Activated CD4-positive, alpha-beta T cell treated with anti-CD3 and anti-CD28 coated beads, Interleukin-2, amount 10 ng/mL, durations not matched to agents 24 days and 14 days (primary cell): ENCODE results near the gene BTN1A1. TPM values are rescaled to one million over a fixed set of nuclear protein-coding genes. Genes with fewer than 3 reads are reported as not detected.
"Not testable (repeated sequence)": the region's sequence is repeated elsewhere in the genome, so short reads cannot be mapped to it uniquely, and the experiment has no call there.

Source experiments
- DNase-seq: peaks from one replicate; pipeline ENCODE4 v3.0.0; 2022
- H3K27ac Mint-ChIP-seq: one replicate; pipeline ENCODE4 v1.8.0; 2022; ENCODE audit warnings: mild to moderate bottlenecking, mixed read lengths
- H3K27me3 Mint-ChIP-seq: one replicate; pipeline ENCODE4 v1.8.0; 2022; ENCODE audit warnings: mixed read lengths
- H3K36me3 Mint-ChIP-seq: one replicate; pipeline ENCODE4 v1.8.0; 2022; ENCODE audit warnings: low read depth, mild to moderate bottlenecking, mixed read lengths
- H3K4me1 Mint-ChIP-seq: one replicate; pipeline ENCODE4 v1.8.0; 2021; ENCODE audit warnings: mixed read lengths
- H3K4me3 Mint-ChIP-seq: one replicate; pipeline ENCODE4 v1.8.0; 2022; ENCODE audit warnings: mild to moderate bottlenecking, moderate library complexity, mixed read lengths
- H3K9me3 Mint-ChIP-seq: one replicate; pipeline ENCODE4 v1.8.0; 2021; ENCODE audit warnings: mixed read lengths
- intact Hi-C: fragments of 100-400 bp; cut with micrococcal nuclease; formaldehyde crosslinking; loops from one replicate; pipeline ENCODE4 v1.15.1; 2023
- total RNA-seq: library from RNA; stranded (reverse); gene quantifications from 2 replicates; pipeline ENCODE4 v1.2.3, GENCODE V29; 2022

BTN1A1 gene
- total RNA-seq, 1 donor from 2014 or later, result 0.07 TPM

DNA sequence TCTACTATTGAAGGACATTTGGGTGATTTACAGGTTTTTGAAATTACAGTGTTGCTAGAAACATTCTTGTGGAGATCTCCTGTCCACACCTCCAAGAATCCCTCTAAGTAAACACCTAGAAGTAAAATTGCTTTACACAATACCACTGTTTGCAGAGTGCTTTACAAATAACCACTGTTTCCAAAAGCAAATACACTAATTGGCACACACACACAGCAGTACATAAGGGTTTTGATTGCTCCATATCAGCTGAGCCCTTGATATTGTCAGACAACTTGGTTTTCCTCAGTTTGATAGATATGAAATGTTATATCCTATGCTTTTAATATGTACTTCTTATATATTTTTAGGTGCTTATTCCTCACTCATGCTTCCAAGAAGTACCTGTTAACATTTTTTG is 44.4 kb downstream of the BTN1A1 start:
- Mint-ChIP-seq H3K27me3 (no peaks in the 10 kb centered on the region), H3K9me3 (no peaks in the 10 kb centered on the region), H3K4me1 (peaks cover 32% of the 10 kb centered on the region), H3K4me3 (no peak overlapping the region), H3K27ac (no peak overlapping the region), H3K36me3 (peaks cover 52% of the 10 kb centered on the region)
- intact Hi-C loops, result no loop called here
- DNase-seq, result no peak

DNA sequence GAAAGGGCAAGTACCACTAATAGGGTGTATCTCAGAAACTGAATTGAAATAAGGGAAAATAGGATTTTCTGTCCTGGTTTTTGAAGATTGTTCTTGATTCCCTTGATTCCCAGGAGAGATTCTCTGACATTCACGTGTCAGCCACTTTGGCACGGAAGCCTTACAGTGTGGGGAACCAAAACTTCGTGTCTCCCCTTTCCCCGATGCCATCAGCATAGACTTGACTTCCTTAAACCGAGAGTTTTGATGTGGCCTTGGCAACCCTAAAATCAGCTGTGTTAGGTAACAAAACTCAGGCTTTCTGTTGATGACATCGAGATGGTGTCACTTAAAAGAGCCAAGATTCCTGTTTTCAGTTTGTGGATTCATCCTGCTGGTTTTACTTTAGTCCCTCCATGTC is 45.5 kb downstream of the BTN1A1 start:
- peaks cover 45% of the 10 kb centered on the region for H3K36me3 Mint-ChIP-seq
- H3K9me3 Mint-ChIP-seq, result no peaks in the 10 kb centered on the region
- intact Hi-C loops, result no loop called here
- H3K27me3 Mint-ChIP-seq, result no peaks in the 10 kb centered on the region
- H3K4me1 Mint-ChIP-seq, result peaks cover 33% of the 10 kb centered on the region
- no peak overlapping the region for H3K27ac Mint-ChIP-seq
- H3K4me3 Mint-ChIP-seq, result no peak overlapping the region
- DNase-seq, result no peak

DNA sequence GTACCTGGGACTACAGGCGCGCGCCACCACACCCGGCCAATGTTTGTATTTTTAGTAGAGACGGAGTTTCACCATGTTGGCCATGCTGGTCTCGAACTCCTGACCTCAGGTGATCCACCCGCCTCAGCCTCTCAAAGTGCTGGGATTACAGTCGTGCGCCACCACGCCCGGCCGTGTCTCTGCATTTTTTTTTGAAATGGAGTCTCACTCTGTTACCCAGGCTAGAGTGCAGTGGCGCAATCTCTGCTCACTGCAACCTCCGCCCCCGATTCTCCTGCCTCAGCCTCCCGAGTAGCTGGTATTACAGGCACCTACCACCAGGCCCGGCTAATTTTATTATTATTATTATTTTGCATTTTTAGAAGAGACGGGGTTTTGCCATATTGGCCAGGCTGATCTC is 47.3 kb downstream of the BTN1A1 start:
- H3K27ac Mint-ChIP-seq, H3K27me3 Mint-ChIP-seq, intact Hi-C loops, H3K9me3 Mint-ChIP-seq, DNase-seq, H3K4me3 Mint-ChIP-seq: not testable (repeated sequence)
- Mint-ChIP-seq H3K4me1 (peaks cover 25% of the 10 kb centered on the region), H3K36me3 (peaks cover 34% of the 10 kb centered on the region)

DNA sequence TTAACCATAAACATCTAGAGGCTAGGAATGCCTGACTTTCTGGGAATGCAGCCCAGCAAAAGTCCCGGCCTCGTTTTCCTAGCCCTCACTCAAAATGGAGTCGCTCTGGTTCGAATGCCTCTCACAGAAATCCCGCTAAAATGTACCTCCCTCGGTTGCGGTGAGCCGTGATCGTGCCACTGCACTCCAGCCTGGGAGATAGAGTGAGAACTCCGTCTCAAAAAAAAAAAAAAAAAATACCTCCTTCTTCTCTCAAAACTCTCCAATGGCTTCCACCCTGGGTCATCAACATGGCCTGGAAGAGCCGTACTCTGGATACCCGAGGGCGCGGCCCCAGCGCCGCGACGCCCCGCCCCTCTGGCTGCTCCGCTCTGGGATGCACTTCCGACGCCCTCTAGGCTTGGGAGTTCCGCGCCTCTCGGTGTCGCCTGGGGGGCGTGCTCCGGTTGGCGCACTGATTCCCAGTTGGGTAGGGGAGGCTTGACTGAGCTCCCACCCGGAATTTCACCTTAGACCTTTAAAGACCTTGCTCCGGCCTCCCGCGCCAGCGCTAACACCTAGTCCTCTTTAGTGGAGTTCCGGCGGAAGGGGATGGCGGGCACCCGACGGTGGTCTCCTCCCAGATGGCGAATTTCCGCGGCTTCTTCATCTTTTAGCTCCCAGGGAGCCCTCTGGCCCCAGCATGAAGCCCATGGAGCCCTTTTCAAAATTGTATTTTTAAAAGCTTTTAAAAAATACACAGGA is 50.3 kb downstream of the BTN1A1 start:
- peaks cover 16% of the 10 kb centered on the region for H3K4me1 Mint-ChIP-seq
- H3K9me3 Mint-ChIP-seq, result no peaks in the 10 kb centered on the region
- peak overlapping the region; percentile 93 for H3K4me3 Mint-ChIP-seq
- intact Hi-C loops, result loop anchor here (5.0 kb wide), 2 partner anchors 508 to 927 kb away; a partner anchor contains a TSS
- peak; percentile 84 for DNase-seq
- peaks cover 16% of the 10 kb centered on the region for H3K36me3 Mint-ChIP-seq
- H3K27me3 Mint-ChIP-seq, result no peaks in the 10 kb centered on the region
- peak overlapping the region; percentile 82 for H3K27ac Mint-ChIP-seq

DNA sequence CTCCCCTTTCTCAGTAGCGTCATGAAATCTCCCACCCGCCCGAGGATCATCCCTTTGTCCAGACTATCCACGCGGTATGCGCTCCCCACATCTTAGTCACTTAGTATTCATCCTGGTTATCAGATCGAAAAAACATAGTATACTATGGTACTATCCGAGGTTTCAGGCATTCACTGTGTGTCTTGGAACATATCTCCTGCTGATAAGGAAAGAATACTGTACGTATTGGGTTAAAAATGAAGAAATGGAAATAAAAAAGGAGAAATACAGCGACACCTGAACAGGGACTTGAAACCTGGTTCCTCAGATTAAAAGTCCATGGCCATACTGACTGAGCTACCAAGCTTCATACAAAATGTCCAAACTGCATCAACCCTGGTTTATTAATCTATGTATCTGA is 52.1 kb downstream of the BTN1A1 start:
- no peaks in the 10 kb centered on the region for H3K27me3 Mint-ChIP-seq
- H3K4me1 Mint-ChIP-seq, result peaks cover 19% of the 10 kb centered on the region
- DNase-seq, result no peak
- no peaks in the 10 kb centered on the region for H3K36me3 Mint-ChIP-seq
- H3K27ac Mint-ChIP-seq, result no peak overlapping the region
- intact Hi-C loops, result loop anchor here (5.0 kb wide), 2 partner anchors 510 to 925 kb away; a partner anchor contains a TSS
- H3K9me3 Mint-ChIP-seq, result no peaks in the 10 kb centered on the region
- H3K4me3 Mint-ChIP-seq, result no peak overlapping the region

DNA sequence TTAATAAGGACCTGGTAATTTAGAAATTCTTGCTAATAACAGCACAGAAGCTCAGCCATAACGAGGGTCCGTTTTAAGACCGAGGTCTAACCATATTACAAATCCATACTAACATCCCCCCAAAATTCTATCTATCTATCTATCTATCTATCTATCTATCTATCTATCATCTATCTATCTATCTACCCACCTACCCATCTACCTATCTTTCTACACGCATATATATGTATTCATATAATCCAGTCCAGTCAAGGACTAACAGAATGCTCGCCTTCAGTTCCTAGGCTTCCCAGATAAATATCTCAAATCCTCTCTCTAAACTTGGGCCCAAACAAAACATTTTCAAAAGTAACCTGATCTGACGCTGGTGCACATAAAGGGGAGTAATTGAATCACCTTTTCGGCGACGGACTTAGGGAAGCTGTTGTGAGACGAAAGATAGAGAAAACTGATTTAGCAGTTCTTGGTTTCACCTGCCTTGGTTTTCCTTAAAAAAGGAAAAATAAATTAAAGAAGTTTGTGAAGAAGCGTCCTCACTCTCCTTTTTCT is 52.6 kb downstream of the BTN1A1 start:
- Mint-ChIP-seq H3K27me3 (peaks cover 2% of the 10 kb centered on the region), H3K4me1 (peaks cover 22% of the 10 kb centered on the region), H3K36me3 (no peaks in the 10 kb centered on the region), H3K27ac (no peak overlapping the region), H3K4me3 (no peak overlapping the region), H3K9me3 (no peaks in the 10 kb centered on the region)
- intact Hi-C loops, result loop anchor here (1.0 to 5.0 kb wide), 6 partner anchors 14 to 925 kb away; partner anchors contain the start of genes ABT1 and HMGN4
- no peak for DNase-seq

DNA sequence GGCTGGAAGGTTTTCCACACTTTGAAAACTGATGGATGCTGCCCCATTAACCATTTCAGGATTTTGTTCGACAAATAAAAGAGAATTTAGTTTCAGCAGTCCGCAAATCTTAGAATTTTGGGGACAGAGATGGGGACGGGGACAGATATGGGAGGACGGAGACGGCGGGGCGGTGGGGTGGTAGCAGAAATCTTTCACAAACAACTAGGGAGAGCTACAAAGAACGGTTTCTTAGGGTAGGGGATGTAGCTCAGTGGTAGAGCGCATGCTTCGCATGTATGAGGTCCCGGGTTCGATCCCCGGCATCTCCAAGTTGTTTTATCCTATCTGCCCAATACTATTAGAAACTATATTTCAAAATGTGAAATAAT is 53.1 kb downstream of the BTN1A1 start:
- peak; percentile 93 for DNase-seq
- Mint-ChIP-seq H3K36me3 (no peaks in the 10 kb centered on the region), H3K4me3 (no peak overlapping the region), H3K27ac (no peak overlapping the region), H3K4me1 (peaks cover 22% of the 10 kb centered on the region), H3K27me3 (peaks cover 2% of the 10 kb centered on the region), H3K9me3 (no peaks in the 10 kb centered on the region)
- intact Hi-C loops, result loop anchor here (1.0 to 5.0 kb wide), 6 partner anchors 15 to 924 kb away; partner anchors contain the start of genes ABT1 and HMGN4

DNA sequence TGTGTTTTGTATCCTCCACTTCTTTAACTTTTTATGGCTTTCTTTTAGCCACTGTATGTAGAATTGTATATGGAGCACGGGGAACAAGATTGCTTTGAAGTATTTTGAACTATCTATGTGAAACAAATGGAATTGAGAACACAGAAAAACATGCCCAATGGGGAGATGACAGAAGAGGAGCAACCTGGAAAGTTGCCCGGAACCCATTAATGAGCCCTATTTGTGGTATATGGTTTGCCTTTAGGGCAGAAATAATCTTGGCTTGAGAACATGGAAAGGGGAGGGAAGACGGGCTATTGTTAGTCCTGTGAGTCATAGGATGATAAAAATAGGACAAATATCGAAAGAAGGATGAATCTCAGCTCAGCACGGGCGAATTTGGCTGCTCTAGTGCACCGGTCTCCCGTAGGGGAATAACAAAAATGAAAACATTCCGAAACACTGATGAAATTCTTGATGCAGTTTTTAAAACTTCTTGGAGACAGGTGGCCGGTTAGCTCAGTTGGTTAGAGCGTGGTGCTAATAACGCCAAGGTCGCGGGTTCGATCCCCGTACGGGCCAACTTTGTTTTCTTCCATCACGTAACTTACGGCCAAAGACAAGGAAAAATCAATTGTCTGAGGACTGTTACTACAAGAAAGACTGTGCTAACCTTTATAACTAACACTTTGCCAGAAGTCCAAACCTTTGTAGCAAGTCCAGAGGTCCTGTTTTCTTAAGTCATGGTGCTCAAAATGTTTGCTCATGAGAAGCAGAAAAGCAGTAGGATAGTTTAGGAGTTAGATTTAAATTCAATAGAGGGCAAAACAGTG is 53.7 kb downstream of the BTN1A1 start:
- H3K4me3 Mint-ChIP-seq, result no peak overlapping the region
- H3K27me3 Mint-ChIP-seq, result peaks cover 2% of the 10 kb centered on the region
- no peak overlapping the region for H3K27ac Mint-ChIP-seq
- H3K9me3 Mint-ChIP-seq, result no peaks in the 10 kb centered on the region
- H3K36me3 Mint-ChIP-seq, result no peaks in the 10 kb centered on the region
- DNase-seq, result peak; percentile 94
- H3K4me1 Mint-ChIP-seq, result peaks cover 22% of the 10 kb centered on the region
- intact Hi-C loops, result loop anchor here (1.0 to 5.0 kb wide), 8 partner anchors 14 to 923 kb away; partner anchors contain the start of genes ABT1 and HMGN4

DNA sequence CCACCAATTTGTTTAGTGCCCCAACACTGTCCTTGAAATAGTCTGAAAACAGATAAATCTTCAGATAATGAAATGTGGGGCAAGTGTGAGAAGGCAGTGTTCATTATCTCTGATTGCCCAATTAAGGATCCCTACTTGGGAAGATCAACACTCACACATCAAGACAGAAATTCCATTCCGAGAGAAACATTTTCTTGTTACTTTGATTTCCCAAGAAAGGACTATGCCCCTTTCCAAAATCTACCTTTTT is 54.3 kb downstream of the BTN1A1 start:
- H3K27ac Mint-ChIP-seq, result peak overlapping the region; percentile 94
- H3K4me1 Mint-ChIP-seq, result peaks cover 22% of the 10 kb centered on the region

DNA sequence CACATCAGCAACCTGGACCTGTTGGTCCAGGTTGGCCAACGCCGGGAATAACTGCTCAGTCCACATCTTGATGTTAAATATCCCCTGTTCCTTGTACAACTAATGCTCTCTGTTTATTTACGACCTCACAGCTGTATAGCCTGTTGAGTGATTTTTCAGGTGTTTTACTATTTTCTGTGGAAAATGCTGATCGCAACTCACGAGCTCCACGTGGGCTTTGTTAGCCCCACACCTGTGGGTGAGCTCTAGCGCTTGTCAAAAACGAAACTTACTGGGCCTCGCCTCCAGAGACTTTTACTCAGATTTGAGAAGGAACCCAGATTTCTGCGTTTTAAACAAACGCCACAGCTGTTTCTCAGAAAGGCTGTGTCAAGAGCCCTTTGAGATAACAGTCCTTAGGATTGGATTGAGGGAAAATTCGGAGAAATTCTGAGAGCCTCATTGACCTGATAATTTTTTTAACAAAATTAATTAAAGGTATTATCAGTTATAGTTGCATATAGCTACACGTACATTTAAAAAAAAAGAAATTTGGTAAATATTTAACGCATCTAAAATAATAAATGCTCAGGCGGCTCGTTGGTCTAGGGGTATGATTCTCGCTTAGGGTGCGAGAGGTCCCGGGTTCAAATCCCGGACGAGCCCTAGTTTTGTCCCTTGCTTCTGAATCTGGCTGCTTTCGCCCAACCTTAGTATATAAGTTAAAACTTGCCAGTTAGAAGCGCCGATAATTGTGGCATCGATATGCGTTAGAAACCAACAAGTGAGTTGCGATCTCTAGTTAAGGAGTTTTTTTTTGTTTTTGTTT is 54.8 kb downstream of the BTN1A1 start:
- DNase-seq, result peak; percentile 85
- H3K36me3 Mint-ChIP-seq, result no peaks in the 10 kb centered on the region
- H3K9me3 Mint-ChIP-seq, result no peaks in the 10 kb centered on the region
- H3K4me1 Mint-ChIP-seq, result peaks cover 18% of the 10 kb centered on the region
- peak overlapping the region; percentile 72 for H3K4me3 Mint-ChIP-seq
- intact Hi-C loops, result loop anchor here (1.0 to 5.0 kb wide), 4 partner anchors 13 to 922 kb away; a partner anchor contains a TSS
- peaks cover 2% of the 10 kb centered on the region for H3K27me3 Mint-ChIP-seq
- peak overlapping the region; percentile 94 for H3K27ac Mint-ChIP-seq

More for the DNA sequence above, 54.3 kb downstream of the BTN1A1 start:
- no peaks in the 10 kb centered on the region for H3K9me3 Mint-ChIP-seq
- intact Hi-C loops, result loop anchor here (1.0 to 5.0 kb wide), 4 partner anchors 14 to 923 kb away; a partner anchor contains a TSS
- no peak overlapping the region for H3K4me3 Mint-ChIP-seq
- no peaks in the 10 kb centered on the region for H3K36me3 Mint-ChIP-seq
- no peak for DNase-seq
- peaks cover 2% of the 10 kb centered on the region for H3K27me3 Mint-ChIP-seq

DNA sequence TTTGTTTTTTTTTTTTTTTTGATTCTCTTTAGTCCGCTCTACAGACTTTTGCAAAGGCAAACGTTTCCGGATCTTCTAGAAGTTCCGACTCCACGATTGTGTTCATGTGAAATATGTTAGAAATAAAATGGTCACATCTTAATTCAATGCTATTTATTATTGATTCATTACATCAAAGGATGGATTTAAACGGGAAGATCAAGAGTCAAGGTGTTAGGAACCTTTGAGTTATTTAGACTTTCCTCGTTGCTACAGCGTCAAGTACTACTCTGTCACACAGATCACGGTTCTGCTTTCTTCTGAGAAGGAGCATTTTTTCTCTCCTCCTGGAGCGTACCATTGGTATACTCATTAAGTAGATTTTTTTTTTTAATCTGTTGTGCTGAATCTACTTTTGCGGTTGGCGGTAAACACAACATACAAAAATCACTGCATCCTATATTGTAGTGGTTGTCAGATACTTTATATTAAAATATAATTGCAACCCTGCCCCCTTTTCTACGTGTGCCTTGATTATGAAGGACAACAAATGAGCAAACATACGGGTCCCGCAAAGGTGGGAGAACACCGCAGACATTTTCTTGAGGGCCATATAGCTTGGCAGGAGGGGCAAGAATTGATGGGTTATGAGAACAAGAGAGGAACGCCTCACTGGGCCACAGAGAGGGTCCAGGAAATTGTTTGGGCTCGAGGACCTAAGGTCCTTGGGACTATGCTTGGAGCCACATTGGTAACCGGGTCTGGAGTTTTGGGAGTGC is 55.6 kb downstream of the BTN1A1 start:
- H3K4me1 Mint-ChIP-seq, result peaks cover 12% of the 10 kb centered on the region
- no peaks in the 10 kb centered on the region for H3K36me3 Mint-ChIP-seq
- peaks cover 2% of the 10 kb centered on the region for H3K27me3 Mint-ChIP-seq
- no peak for DNase-seq
- H3K4me3 Mint-ChIP-seq, result peak overlapping the region; percentile 72
- intact Hi-C loops, result no loop called here
- peak overlapping the region; percentile 52 for H3K27ac Mint-ChIP-seq
- no peaks in the 10 kb centered on the region for H3K9me3 Mint-ChIP-seq

DNA sequence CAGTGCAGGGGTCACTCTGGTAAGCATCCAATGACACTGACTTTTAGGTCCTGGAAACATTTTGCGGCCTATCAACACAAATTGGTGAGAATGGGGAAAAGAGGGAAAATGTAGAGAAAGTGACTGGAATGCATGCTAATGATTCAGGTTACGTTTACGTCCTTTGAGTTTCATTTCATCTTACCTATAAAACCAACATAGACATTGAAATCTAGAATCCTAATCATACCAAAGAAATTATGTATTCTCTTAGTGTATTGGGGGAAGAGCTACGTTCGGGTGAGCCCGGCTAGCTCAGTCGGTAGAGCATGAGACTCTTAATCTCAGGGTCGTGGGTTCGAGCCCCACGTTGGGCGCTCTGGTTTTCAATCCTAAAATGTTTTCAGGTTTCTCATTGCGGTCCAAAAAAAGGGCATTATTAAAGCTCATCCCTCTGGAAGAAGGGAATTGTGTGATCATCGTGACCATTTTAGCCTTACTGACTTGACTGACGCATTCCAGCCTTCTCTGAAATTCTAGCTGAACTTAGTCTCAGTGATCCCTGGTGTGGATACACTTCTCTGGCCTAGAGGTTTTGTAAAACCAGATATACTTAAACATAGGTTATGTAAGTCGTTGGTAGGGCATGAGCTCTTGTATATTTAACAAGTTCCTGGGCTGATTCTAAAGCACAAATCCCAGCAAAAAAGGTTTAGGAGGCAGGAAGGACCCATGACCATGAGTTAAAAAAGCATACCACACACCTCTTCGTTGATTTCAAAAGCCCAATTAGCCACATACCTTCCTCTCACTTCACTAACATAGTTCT is 56.4 kb downstream of the BTN1A1 start:
- H3K4me3 Mint-ChIP-seq, result no peak overlapping the region
- intact Hi-C loops, result no loop called here
- H3K36me3 Mint-ChIP-seq, result no peaks in the 10 kb centered on the region
- H3K27me3 Mint-ChIP-seq, result peaks cover 7% of the 10 kb centered on the region
- no peaks in the 10 kb centered on the region for H3K9me3 Mint-ChIP-seq
- peaks cover 11% of the 10 kb centered on the region for H3K4me1 Mint-ChIP-seq
- peak; percentile 71 for DNase-seq
- no peak overlapping the region for H3K27ac Mint-ChIP-seq
